Astrocyte of the spinal cord (primary cell): ENCODE results near the gene GDAP2.
"Not testable (repeated sequence)": the region's sequence is repeated elsewhere in the genome, so short reads cannot be mapped to it uniquely, and the experiment has no call there.

Source experiments
- DNase-seq: peaks from one replicate; pipeline ENCODE4 v3.0.0; 2011; ENCODE audit warnings: low read depth, low spot score
- H3K4me3 ChIP-seq: 2 replicates; pipeline ENCODE4 v1.5.1; 2011; ENCODE audit warnings: low read depth, mild to moderate bottlenecking, low read length, moderate library complexity
- in situ Hi-C: cut with HindIII; loops from 2 replicates; pipeline ENCODE4 v1.10.0; 2017; ENCODE audit warnings: low sequenced_read_pairs
- TF ChIP-seq, protein P1 (sequence below): IDR thresholded peaks from 2 replicates; pipeline ENCODE4 v1.5.1; 2012; ENCODE audit warnings: low read depth, mild to moderate bottlenecking, low read length, inconsistent platforms

GDAP2 gene

DNA sequence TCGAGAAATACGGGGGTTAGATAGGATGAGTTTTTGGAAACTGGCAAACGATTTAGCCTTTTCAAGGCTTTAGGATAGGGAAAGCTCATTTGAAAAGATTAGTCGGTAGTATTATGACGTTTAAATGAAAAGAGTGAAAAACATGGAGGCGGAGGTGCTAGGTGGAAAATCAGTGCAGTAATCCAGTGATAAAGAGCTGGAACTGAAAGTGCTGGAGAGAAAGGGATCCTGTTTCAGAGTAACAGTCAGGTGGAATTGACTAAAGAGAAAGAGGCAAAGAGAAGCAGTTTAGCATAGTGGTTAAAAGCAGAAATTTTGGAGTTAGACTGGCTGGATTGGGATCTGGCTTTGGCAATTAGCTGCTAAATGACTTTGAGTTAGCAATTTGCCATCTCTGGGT, 1.1 kb upstream of the GDAP2 start:
- in situ Hi-C loops = no loop called here
- peak overlapping the region; percentile 71 for H3K4me3 ChIP-seq
- TF ChIP-seq, protein P1, sequence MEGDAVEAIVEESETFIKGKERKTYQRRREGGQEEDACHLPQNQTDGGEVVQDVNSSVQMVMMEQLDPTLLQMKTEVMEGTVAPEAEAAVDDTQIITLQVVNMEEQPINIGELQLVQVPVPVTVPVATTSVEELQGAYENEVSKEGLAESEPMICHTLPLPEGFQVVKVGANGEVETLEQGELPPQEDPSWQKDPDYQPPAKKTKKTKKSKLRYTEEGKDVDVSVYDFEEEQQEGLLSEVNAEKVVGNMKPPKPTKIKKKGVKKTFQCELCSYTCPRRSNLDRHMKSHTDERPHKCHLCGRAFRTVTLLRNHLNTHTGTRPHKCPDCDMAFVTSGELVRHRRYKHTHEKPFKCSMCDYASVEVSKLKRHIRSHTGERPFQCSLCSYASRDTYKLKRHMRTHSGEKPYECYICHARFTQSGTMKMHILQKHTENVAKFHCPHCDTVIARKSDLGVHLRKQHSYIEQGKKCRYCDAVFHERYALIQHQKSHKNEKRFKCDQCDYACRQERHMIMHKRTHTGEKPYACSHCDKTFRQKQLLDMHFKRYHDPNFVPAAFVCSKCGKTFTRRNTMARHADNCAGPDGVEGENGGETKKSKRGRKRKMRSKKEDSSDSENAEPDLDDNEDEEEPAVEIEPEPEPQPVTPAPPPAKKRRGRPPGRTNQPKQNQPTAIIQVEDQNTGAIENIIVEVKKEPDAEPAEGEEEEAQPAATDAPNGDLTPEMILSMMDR = no peak
- DNase-seq = peak; percentile 1

GRCh38 chr1:117930173-117930447, 689 bp upstream of the GDAP2 start:
- in situ Hi-C loops = no loop called here

DNA sequence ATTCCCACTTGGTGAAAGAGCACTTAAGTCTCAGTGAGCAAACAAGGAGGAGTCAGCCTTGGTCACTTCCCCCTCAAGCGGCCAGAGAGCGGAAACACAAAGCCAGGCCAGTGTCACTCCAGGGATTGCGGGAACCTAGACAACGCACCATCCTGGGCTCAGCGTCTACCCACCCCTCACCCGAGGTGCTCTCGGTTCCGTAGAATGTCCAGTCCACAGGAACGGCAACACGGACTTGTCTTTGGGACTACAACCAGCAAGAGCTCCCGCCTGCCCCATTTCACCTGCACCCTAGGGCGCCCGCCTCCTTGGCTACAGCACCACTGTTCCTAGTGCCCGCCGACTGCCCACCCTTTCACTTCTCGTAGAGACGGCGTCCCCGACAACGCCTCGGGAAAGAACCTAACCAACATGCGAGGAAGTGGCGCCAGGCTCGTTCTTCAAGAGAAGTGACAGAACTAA, 509 bp downstream of the GDAP2 start:
- DNase-seq = peak; percentile 60
- TF ChIP-seq, protein P1 = peak; percentile 26
- H3K4me3 ChIP-seq = peak overlapping the region; percentile 71
- in situ Hi-C loops = no loop called here

More at GRCh38 chr1:117930173-117930447, 689 bp upstream of the GDAP2 start:
- DNase-seq = peak; percentile 1
- TF ChIP-seq, protein P1 = no peak
- H3K4me3 ChIP-seq = peak overlapping the region; percentile 71

DNA sequence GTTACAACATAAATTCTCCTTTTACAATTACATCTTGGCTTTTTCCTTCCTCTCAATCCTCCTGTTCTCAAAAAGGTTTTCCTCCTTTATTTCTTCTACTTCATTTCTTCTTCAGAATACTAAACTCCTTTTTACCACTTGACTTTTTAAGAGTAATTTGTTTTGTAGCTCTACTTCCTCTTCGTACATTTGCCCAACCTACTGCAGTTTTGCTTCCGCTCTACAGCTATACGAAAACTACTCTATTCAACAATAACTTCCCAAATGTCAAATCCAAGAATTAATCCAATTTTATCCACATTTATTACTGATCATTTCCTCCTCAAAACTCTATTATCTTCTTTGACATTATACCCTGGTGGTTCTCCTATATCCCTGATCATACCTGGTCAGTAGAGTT, 3.4 kb downstream of the GDAP2 start:
- in situ Hi-C loops = no loop called here
- no peak overlapping the region for H3K4me3 ChIP-seq
- TF ChIP-seq, protein P1 = no peak
- no peak for DNase-seq

DNA sequence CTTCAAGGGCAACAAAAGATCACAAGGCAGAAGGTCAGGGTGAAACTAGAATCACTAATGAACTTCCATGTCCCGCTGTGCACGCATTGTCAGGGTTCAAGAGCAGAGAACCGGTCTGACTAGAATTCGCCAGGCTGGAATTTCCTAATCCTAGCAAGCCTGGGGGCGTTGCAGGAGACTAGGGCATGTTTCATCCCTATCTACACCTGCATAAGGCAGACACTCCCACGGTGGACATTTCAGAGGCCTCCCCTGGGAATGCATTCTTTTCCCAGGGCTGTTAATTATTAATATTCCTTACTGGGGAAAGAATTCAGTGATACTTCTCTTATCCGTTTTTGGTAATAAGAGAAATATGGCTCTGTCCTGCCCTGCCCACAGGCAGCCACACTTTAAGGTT, 6.7 kb downstream of the GDAP2 start:
- in situ Hi-C loops, DNase-seq, H3K4me3 ChIP-seq: not testable (repeated sequence)

- in situ Hi-C loops = no loop called here
- no peak for DNase-seq
- TF ChIP-seq, protein P1 = no peak
- no peak overlapping the region for H3K4me3 ChIP-seq
Observed at GRCh38 chr1:117921991-117922390, 7.4 kb downstream of the GDAP2 start.

DNA sequence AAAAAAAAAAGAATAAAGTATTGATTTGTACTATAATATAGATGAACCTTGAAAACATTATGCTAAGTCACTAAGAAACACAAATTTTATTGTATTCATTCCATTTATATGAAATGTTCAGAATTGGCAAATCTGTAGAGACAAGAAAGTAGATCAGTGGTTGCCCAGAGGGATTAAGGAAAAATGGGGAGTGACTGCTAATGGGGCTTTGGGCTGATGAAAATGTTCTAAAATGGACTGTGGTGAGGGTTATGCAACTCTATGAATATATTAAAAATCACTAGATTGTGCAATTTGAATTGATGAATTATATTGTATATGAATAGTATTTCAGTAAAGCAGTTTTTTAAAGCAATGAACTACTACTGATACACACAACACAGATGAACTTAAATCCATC, 10.0 kb downstream of the GDAP2 start:
- DNase-seq = no peak
- no peak overlapping the region for H3K4me3 ChIP-seq
- TF ChIP-seq, protein P1 = no peak
- in situ Hi-C loops = no loop called here
